ENCODE measurements around the gene CARS1.

Gene CARS1

DNA sequence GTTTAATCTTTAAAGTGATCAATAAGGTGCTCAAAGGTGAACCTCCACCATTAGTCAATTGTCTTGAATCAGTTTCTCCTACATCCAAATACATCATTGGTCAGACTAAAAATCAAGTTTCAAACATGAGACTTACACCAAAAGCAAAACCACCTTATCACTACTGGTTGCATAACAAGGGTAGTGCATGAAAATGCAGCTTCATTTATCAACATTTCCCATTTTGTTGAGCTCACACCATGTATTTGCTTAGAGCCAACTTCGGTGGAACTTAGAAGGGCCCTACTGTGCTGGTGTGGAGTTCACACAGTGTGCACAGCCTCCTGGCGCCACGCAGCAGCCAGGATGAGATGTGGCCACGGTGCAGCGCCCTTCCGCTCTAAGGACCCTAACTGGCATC lies 104.9 kb downstream of the CARS1 start:
- DNase-seq, result no peak

DNA sequence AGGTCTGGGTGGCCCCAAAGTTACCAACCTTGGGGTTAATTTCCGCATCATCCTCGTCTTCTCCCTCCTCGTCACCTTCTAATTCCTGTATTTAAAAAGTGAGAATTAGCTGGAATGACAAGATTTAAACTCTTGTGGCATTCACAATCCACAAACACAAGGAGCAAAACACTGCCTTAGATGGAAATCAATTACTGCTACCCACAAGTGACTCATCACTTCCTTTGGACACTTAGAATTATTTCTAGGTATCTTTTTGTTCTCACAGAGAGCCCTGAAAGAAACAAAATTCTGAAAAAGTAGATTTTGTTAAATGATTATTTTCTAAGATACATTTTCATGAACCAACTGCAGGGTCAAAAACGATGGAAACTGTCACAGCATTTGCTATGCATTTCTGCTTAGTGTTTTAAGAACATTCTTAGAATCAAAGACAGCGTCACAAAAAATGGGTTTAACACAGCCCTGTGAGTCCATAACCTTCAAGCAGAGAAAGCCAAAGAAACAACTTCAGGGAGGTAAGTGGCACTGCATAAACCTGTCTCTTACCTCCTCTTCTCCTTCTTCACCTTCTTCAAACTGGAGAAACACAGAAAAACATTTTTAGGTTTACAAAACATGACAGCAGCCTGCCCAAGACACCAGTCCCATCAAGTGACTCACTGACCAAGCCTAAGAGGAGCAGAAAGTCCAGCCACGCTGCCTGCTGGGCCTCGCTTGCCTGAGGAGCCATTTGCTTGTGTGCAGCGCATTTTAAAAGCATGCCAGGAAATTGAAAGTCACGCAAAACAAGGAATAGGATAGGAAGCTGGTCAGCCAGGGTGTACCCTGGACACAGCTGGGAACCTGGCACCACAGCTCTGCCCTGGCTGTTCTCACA lies 105.8 kb downstream of the CARS1 start:
- DNase-seq, result no peak
